Heart left ventricle (tissue), 16 donors: ENCODE data around the gene CALU. TPM values are rescaled to one million over a fixed set of nuclear protein-coding genes. Genes with fewer than 3 reads are reported as not detected.

Experiments
- ATAC-seq, 4 donors: fragments of 200-7000 bp; cut with Tn5 transposase; one replicate each; pipeline ENCODE4 v1.9.1; 2020 to 2022; ENCODE audit warnings: moderate library complexity in 4 of 4, mild to moderate bottlenecking in 3 of 4, moderate number of reproducible peaks in 1 of 4
- DNase-seq, 5 donors: peaks; one replicate each; pipeline ENCODE4 v3.0.0-alpha.2; 2020
- H3K27ac ChIP-seq, 12 donors: fragments of 200-600 bp; sonication (generic) in 4 of 12; one replicate each; pipeline versions ENCODE4 v1.5.0 to v1.8.0; 2016 to 2022; ENCODE audit warnings: mild to moderate bottlenecking in 2 of 12
- H3K27me3 ChIP-seq, 9 donors: fragments of 200-600 bp; sonication (generic) in 2 of 9; one replicate each; pipeline versions ENCODE4 v1.5.1 to v1.8.0; 2016 to 2022; ENCODE audit warnings: mild to moderate bottlenecking in 3 of 9
- H3K36me3 ChIP-seq, 9 donors: fragments of 200-600 bp; sonication (generic) in 2 of 9; one replicate each; pipeline versions ENCODE4 v1.5.0 to v1.8.0; 2018 to 2022; ENCODE audit warnings: mild to moderate bottlenecking in 2 of 9
- H3K4me1 ChIP-seq, 12 donors: fragments of 200-600 bp; sonication (generic) in 4 of 12; one replicate each; pipeline versions ENCODE4 v1.5.0 to v1.8.0; 2016 to 2022; ENCODE audit warnings: mild to moderate bottlenecking in 3 of 12
- H3K4me3 ChIP-seq, 12 donors: fragments of 200-600 bp; sonication (generic) in 4 of 12; one replicate each; pipeline versions ENCODE4 v1.5.0 to v1.8.0; 2017 to 2022; ENCODE audit warnings: mild to moderate bottlenecking in 9 of 12, moderate library complexity in 4 of 12
- H3K9me3 ChIP-seq, 12 donors: fragments of 200-600 bp; sonication (generic) in 4 of 12; one replicate each; pipeline versions ENCODE4 v1.5.0 to v1.8.0; 2016 to 2022; ENCODE audit warnings: mild to moderate bottlenecking in 1 of 12
- POLR2A ChIP-seq, 2 donors: fragments of 450-650 bp; IDR thresholded peaks; one replicate each; pipeline ENCODE4 v1.6.1; 2017; ENCODE audit warnings: antibody characterized with exemption in 2 of 2, mild to moderate bottlenecking in 2 of 2, moderate library complexity in 2 of 2
- WGBS, 4 donors: extraction: QIAGEN DNeasy Blood & Tissue Kit in 2 of 4; methylation state at CpG; one replicate each; pipeline versions ENCODE4 v1.1.5 to v1.1.7; 2013 to 2018; 5-methylcytosine and 5-hydroxymethylcytosine counted together
- intact Hi-C, 10 donors: fragments of 100-400 bp; cut with DNase I; formaldehyde crosslinking; loops; one replicate each; pipeline versions ENCODE4 v1.11.1 to v1.14.2; 2022
- polyA plus RNA-seq, 2 donors: library from polyadenylated mRNA; stranded (reverse); fragments of 200-250 nt; gene quantifications; one replicate each; pipeline ENCODE4 v1.2.3, GENCODE V29; 2013
- total RNA-seq, 9 donors: library from RNA; depleted of rRNA in 2 of 9; stranded (reverse); fragments of >200 nt in 2 of 9; fragmentation: NEBNext Ultra II Directional in 3 of 9; extraction: Animal tissue kit (Norgen Biotek cat#: 25700) in 3 of 9; gene quantifications; one replicate each; pipeline versions ENCODE4 v1.1.0 to v1.2.4, GENCODE V29; 2016 to 2023
- TF ChIP-seq, protein P1 (sequence below), 12 donors: fragments of 200-600 bp; sonication (generic) in 4 of 12; IDR thresholded peaks; one replicate each; pipeline versions ENCODE4 v1.5.0 to v1.8.0; 2018 to 2022; ENCODE audit warnings: antibody characterized with exemption in 12 of 12, mild to moderate bottlenecking in 5 of 12
- donor health status: ischemic (EF 13 %, LVEDD 7.1; RV severe dilation, severe dysfunction).
- donor health status: healthy with polysubstance abuse.
- donor health status: DM: no; HTN: yes; CAD: no.
- donor health status: DM: no; HTN: no; CAD: no.
- donor health status: ischemic (EF 25% LVEDD 6.9; RV normal size, moderate dysfunction).
- donor health status: ischemic (EF 25% LVEDD 5.7; RV mildly dilated, moderate dysfunction).
- donor health status: healthy.
- donor health status: DM: yes; HTN: yes; CAD: no.
- donor health status: ischemic (EF 35%, LVEDD 5.7; RV mildly dilated, moderate dysfunction).
- donor health status: nonischemic (EF 11% LVEDD 7.7; RV severe dilation, severe dysfunction).
- donor health status: DM: yes; HTN: yes; CAD: no.
- donor health status: PGD.
- donor health status: ischemic (EF 29% LVEDD 5.4; RV normal size, mild dysfunction).
- donor health status: nonischemic (EF 23%, LVEDD 6.1; RV moderate dilation, normal function).

Gene CALU
- total and polyA plus RNA-seq, 11 donors = 51.4 to 689 (median 257) TPM

DNA sequence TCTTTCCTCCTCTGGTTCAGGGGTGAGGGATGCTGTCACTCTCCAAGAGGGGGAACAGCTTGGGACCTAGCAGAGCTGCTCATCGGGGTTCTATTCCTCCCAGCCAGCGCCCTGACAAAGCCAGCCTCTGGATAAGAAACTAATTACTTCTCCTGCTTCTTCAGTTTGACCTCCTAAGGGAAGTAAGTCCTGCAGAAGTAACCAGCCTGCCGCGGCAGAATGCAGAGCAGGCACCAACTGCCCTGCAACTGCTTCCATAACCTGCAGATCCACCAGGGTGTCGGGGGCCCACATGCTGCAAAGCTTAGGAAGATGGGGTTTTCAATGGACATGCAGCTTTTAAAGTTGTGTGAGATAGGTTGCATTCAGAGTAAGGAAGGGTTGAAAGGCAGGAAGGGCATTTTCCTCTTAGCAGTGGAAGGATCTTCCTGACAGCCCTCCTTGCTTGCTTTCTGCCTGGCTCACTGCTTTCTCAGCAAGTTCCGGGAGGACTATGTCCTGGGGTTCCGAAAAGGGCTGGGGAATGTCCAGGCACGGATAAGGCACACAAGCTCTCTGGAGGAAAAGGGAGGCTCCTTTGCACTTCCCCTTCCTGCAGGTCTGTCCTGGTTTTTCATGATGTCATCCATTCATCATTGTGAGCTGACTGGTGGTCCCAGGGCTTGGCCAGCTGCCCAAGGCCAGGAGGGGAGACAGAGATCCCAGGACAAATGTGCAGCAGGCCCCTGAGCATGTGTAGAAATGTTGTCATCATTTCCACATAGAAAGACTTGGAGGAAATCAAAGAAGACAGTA is 24.3 kb upstream of the CALU start:
- ATAC-seq (peak in 2 of 4 donors; percentile 50 to 89), DNase-seq (peak in 2 of 5 donors; percentile 11 to 25)
- no peaks in the 10 kb centered on the region for H3K36me3 ChIP-seq
- no peak overlapping the region for H3K4me3 ChIP-seq
- no peaks in the 10 kb centered on the region for H3K27me3 ChIP-seq
- H3K9me3 ChIP-seq = peaks cover 0 to 6% (median 0%) of the 10 kb centered on the region in 12 donors
- intact Hi-C loops = no loop called here
- WGBS, 4 donors = 47 to 61% (median 58%) methylated on average over 8 of the region's 8 CpGs
- TF ChIP-seq, protein P1, sequence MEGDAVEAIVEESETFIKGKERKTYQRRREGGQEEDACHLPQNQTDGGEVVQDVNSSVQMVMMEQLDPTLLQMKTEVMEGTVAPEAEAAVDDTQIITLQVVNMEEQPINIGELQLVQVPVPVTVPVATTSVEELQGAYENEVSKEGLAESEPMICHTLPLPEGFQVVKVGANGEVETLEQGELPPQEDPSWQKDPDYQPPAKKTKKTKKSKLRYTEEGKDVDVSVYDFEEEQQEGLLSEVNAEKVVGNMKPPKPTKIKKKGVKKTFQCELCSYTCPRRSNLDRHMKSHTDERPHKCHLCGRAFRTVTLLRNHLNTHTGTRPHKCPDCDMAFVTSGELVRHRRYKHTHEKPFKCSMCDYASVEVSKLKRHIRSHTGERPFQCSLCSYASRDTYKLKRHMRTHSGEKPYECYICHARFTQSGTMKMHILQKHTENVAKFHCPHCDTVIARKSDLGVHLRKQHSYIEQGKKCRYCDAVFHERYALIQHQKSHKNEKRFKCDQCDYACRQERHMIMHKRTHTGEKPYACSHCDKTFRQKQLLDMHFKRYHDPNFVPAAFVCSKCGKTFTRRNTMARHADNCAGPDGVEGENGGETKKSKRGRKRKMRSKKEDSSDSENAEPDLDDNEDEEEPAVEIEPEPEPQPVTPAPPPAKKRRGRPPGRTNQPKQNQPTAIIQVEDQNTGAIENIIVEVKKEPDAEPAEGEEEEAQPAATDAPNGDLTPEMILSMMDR (IDR thresholded peaks at IDR 0.05) = no peak
- no peak for TF ChIP-seq POLR2A (IDR thresholded peaks at IDR 0.05)
- H3K27ac ChIP-seq = no peak overlapping the region
- peaks cover 0 to 11% (median 0%) of the 10 kb centered on the region in 12 donors for H3K4me1 ChIP-seq

DNA sequence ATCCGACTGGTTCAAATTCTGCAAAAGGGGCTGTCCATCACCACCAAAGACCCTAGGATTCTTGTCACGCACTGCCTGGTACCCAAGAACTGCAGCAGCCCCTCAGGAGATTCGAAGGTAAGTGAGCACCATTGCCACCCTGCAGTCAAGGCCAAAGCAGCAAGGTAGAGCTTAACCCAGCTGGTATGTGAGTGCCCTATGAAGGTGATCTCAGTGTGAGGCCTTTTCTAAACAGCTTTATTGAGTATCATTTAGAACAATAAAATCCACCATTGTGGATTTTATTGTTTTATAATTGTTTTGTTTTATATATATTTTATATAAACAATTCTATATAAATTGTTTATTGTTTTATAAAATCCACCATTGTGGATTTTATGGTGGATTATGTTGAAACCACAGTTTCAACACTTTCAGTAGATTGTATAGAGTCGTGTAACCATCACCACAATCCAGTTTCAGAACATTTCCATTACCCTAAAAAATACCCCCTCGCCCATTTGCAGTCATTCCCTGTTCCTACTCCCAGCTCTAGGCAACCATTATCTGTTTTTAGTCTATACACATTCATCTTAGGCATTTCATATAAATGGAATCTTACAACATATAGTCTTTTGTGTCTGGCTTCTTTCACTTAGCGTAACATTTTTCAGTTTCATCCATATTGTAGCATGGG is 20.1 kb upstream of the CALU start:
- 80 to 97% (median 94%) methylated on average over 6 of the region's 6 CpGs for WGBS, 4 donors
- Histone ChIP-seq H3K27ac (no peak overlapping the region), H3K27me3 (no peaks in the 10 kb centered on the region), H3K4me3 (no peak overlapping the region), H3K9me3 (no peaks in the 10 kb centered on the region), H3K4me1 (peaks cover 0 to 6% (median 0%) of the 10 kb centered on the region in 12 donors), H3K36me3 (no peaks in the 10 kb centered on the region)
- no peak for DNase-seq
- no peak for TF ChIP-seq POLR2A (IDR thresholded peaks at IDR 0.05)
- TF ChIP-seq, protein P1 (IDR thresholded peaks at IDR 0.05) = no peak
- intact Hi-C loops = no loop called here
- no peak for ATAC-seq

DNA sequence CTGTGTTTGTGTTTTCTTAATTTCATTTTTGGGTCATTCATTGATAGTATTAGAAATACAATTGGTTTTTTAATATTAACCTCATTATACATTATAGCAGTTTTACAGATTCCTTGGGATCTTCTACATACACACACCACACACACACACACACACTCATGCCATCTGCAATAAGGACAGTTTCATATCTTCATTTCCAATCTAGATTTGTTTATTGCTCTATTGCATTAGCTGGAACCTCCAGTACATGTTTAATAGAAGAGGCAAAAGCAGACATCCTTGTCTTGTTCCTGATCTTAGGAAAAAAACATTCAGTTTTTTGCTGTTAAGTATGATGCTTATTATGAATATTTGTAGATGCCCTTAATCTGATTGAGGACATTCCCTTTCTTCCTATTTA is 17.8 kb upstream of the CALU start:
- no peaks in the 10 kb centered on the region for H3K27me3 ChIP-seq
- no peaks in the 10 kb centered on the region for H3K36me3 ChIP-seq
- ATAC-seq (no peak), DNase-seq (no peak)
- H3K9me3 ChIP-seq = no peaks in the 10 kb centered on the region
- H3K4me1 ChIP-seq = no peaks in the 10 kb centered on the region
- intact Hi-C loops = loop anchor here in 1 of 10 donors (5.0 kb wide), 1 partner anchor 161 kb away; no protein-coding TSS in a partner anchor
- no peak overlapping the region for H3K4me3 ChIP-seq
- H3K27ac ChIP-seq = no peak overlapping the region
- TF ChIP-seq POLR2A (IDR thresholded peaks at IDR 0.05) = no peak
- TF ChIP-seq, protein P1 (IDR thresholded peaks at IDR 0.05) = no peak

DNA sequence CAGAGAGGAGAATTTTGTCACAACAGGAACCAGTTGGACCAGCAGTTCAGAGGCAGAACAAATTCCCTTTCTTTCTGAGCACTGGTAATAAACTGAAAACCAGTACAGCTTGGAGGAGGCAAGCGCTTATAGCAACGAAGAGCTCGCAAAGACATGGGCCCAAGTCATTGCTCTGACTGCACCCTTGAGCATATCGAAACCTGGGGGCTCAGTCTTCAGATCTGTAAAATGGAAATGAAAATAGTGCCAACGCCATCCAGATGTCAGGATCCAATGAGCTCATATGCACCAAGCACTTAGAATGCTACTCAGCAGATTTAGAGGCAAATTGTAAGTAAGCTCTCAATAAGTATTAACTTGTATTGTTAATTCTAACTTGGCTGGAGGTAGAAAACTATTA is 14.4 kb upstream of the CALU start:
- no peak for DNase-seq
- no peak for ATAC-seq
- intact Hi-C loops = loop anchor here in 2 of 10 donors (5.0 kb wide), 1 partner anchor 158 kb away; no protein-coding TSS in a partner anchor
- WGBS, 4 donors = 92 to 96% (median 95%) methylated on average over 5 of the region's 5 CpGs
- H3K27me3 ChIP-seq = no peaks in the 10 kb centered on the region
- no peak overlapping the region for H3K4me3 ChIP-seq
- no peaks in the 10 kb centered on the region for H3K4me1 ChIP-seq
- TF ChIP-seq, protein P1 (IDR thresholded peaks at IDR 0.05) = no peak
- no peak for TF ChIP-seq POLR2A (IDR thresholded peaks at IDR 0.05)
- H3K27ac ChIP-seq = no peak overlapping the region
- H3K9me3 ChIP-seq = no peaks in the 10 kb centered on the region
- no peaks in the 10 kb centered on the region for H3K36me3 ChIP-seq
